GM21360 (cell line): ENCODE data around the gene KRTAP9-6.
"Not testable (repeated sequence)": the region's sequence is repeated elsewhere in the genome, so short reads cannot be mapped to it uniquely, and the experiment has no call there.

Experiments
- ATAC-seq: cut with Tn5 transposase; IDR thresholded peaks from one replicate; pipeline ENCODE4 v1.9.1; 2021; ENCODE audit warnings: mild to moderate bottlenecking, moderate library complexity; ENCODE audit not compliant: unreplicated experiment

Gene KRTAP9-6

GRCh38 chr17:41271323-41271722 is 6.1 kb downstream of the KRTAP9-6 start:
- not testable (repeated sequence) for ATAC-seq

- no peak for ATAC-seq
Measured at GRCh38 chr17:41271858-41272257, 6.7 kb downstream of the KRTAP9-6 start.

- ATAC-seq, result not testable (repeated sequence)
Measured at GRCh38 chr17:41275648-41276190, 10.5 kb downstream of the KRTAP9-6 start, which contains the start of gene KRTAP9-7. Gene KRTAP9-7, plus strand, starts transcription at chr17:41275698. Its CDS starts 0 bp downstream, at chr17:41275698.

- ATAC-seq, result no peak
Measured at GRCh38 chr17:41278176-41278955, 13.2 kb downstream of the KRTAP9-6 start.

GRCh38 chr17:41284043-41284442 is 18.9 kb downstream of the KRTAP9-6 start:
- no peak for ATAC-seq

- no peak for ATAC-seq
Measured at GRCh38 chr17:41284546-41284945, 19.4 kb downstream of the KRTAP9-6 start.

GRCh38 chr17:41287050-41287449 is 21.9 kb downstream of the KRTAP9-6 start:
- no peak for ATAC-seq

- no peak for ATAC-seq
Measured at GRCh38 chr17:41294016-41294415, 28.8 kb downstream of the KRTAP9-6 start.

- no peak for ATAC-seq
Measured at GRCh38 chr17:41296846-41297245, 31.7 kb downstream of the KRTAP9-6 start.

GRCh38 chr17:41298458-41299135 is 33.4 kb downstream of the KRTAP9-6 start:
- ATAC-seq, result no peak

- ATAC-seq, result no peak
Measured at GRCh38 chr17:41301204-41301790, 36.1 kb downstream of the KRTAP9-6 start.

- ATAC-seq, result no peak
Measured at GRCh38 chr17:41301916-41302901, 37.0 kb downstream of the KRTAP9-6 start, which contains the start of gene KRTAP29-1. Gene KRTAP29-1, minus strand, starts transcription at chr17:41302851. Its CDS starts 0 bp downstream, at chr17:41302851.

GRCh38 chr17:41302981-41303380 is 37.8 kb downstream of the KRTAP9-6 start:
- ATAC-seq, result no peak

GRCh38 chr17:41304091-41304490 is 38.9 kb downstream of the KRTAP9-6 start:
- no peak for ATAC-seq

GRCh38 chr17:41307647-41308046 is 42.5 kb downstream of the KRTAP9-6 start:
- no peak for ATAC-seq

GRCh38 chr17:41308251-41308917 is 43.2 kb downstream of the KRTAP9-6 start:
- ATAC-seq, result no peak

GRCh38 chr17:41308918-41309359 is 43.8 kb downstream of the KRTAP9-6 start, which contains the start of gene KRTAP16-1:
Gene KRTAP16-1, minus strand, starts transcription at chr17:41309309. Its CDS starts 56 bp downstream, at chr17:41309253.
- ATAC-seq, result no peak

GRCh38 chr17:41311111-41311510 is 45.9 kb downstream of the KRTAP9-6 start:
- ATAC-seq, result no peak

- ATAC-seq, result no peak
Measured at GRCh38 chr17:41315204-41315794, 50.1 kb downstream of the KRTAP9-6 start, which contains the start of gene KRTAP17-1. Gene KRTAP17-1, minus strand, starts transcription at chr17:41315710. Its CDS starts 60 bp downstream, at chr17:41315650.
